CD4-positive, alpha-beta T cell treated with Interleukin-17A for 4 hours (primary cell): ENCODE results near the gene CA7.

Source experiments
- DNase-seq: peaks from one replicate; pipeline ENCODE4 v3.0.0-alpha.2; 2020; ENCODE audit warnings: mixed read lengths

The CA7 gene

GRCh38 chr16:66899310-66899944 lies 55.2 kb downstream of the CA7 start:
- no peak for DNase-seq

- no peak for DNase-seq
These were observed 55.9 kb downstream of the CA7 start for GRCh38 chr16:66899945-66900710.

GRCh38 chr16:66900721-66901441 lies 56.7 kb downstream of the CA7 start:
- no peak for DNase-seq

- no peak for DNase-seq
These were observed 57.4 kb downstream of the CA7 start for GRCh38 chr16:66901626-66902025.

- no peak for DNase-seq
These were observed 58.7 kb downstream of the CA7 start for GRCh38 chr16:66902648-66903543.
